Kidney (tissue), 14 donors: ENCODE measurements around the gene KCNN3. TPM values are rescaled to one million over a fixed set of nuclear protein-coding genes. Genes with fewer than 3 reads are reported as not detected.
A peak's percentile ranks its signal among the peaks of the same experiment; 100 is the strongest.

Experiments used
- DNase-seq, 5 donors: peaks; one replicate each; pipeline ENCODE4 v3.0.0-alpha.2; 2013 to 2020
- FAIRE-seq: peaks from 2 replicates; lab custom pipeline; 2012; peaks lifted over from hg19 to GRCh38; lab: Jason Lieb, UNC
- H3K27ac ChIP-seq, 2 donors: one replicate each; pipeline ENCODE4 v1.7.0; 2013; ENCODE audit warnings: low read depth in 2 of 2, low read length in 2 of 2, inconsistent platforms in 1 of 2
- H3K27me3 ChIP-seq: one replicate; pipeline ENCODE4 v1.7.1; 2013; ENCODE audit warnings: low read length, inconsistent platforms; ENCODE audit not compliant: control insufficient read depth, insufficient read depth
- H3K36me3 ChIP-seq, 3 donors: one replicate each; pipeline versions ENCODE4 v1.7.0 to v1.7.1; 2013; ENCODE audit warnings: low read length in 3 of 3, control low read depth in 1 of 3, inconsistent platforms in 1 of 3; ENCODE audit not compliant: insufficient read depth in 3 of 3, control insufficient read depth in 2 of 3
- H3K4me1 ChIP-seq, 3 donors: one replicate each; pipeline versions ENCODE4 v1.7.0 to v1.7.1; 2013; ENCODE audit warnings: low read length in 3 of 3, inconsistent platforms in 1 of 3, low read depth in 1 of 3; ENCODE audit not compliant: control insufficient read depth in 2 of 3, insufficient read depth in 2 of 3
- H3K4me3 ChIP-seq, 3 donors: one replicate each; pipeline versions ENCODE4 v1.7.0 to v1.8.1; 2013; ENCODE audit warnings: low read length in 3 of 3, control low read depth in 1 of 3, inconsistent platforms in 1 of 3
- H3K9ac ChIP-seq, 3 donors: one replicate each; pipeline versions ENCODE4 v1.7.0 to v1.7.1; 2013; ENCODE audit warnings: low read length in 3 of 3, control low read depth in 1 of 3, inconsistent platforms in 1 of 3
- H3K9me3 ChIP-seq, 3 donors: one replicate each; pipeline versions ENCODE4 v1.7.0 to v1.7.1; 2013; ENCODE audit warnings: low read length in 3 of 3, control low read depth in 1 of 3, inconsistent platforms in 1 of 3; ENCODE audit not compliant: control insufficient read depth in 2 of 3, insufficient read depth in 1 of 3
- CTCF ChIP-seq: IDR thresholded peaks from 3 replicates; pipeline ENCODE4 v1.5.1; 2012; ENCODE audit warnings: mild to moderate bottlenecking, moderate library complexity, borderline replicate concordance; ENCODE audit not compliant: insufficient read depth; ENCODE audit errors: extremely low read depth
- intact Hi-C: fragments of 100-400 bp; cut with DNase I; formaldehyde crosslinking; loops from one replicate; pipeline ENCODE4 v1.11.1; 2022
- polyA plus RNA-seq: library from polyadenylated mRNA; stranded (reverse); fragments of 350-450 nt; fragmentation: Illumina TruSeq; extraction: RNeasy Lipid Tissue Mini Kit (QIAGEN cat#74804); gene quantifications from one replicate; pipeline ENCODE4 v1.2.3, GENCODE V29; 2014; ENCODE audit warnings: low read depth, low replicate concordance; ENCODE audit not compliant: insufficient read depth
- total RNA-seq: library from RNA; stranded (reverse); fragmentation: NEBNext Ultra II Directional; extraction: Animal tissue kit (Norgen Biotek cat#: 25700); gene quantifications from one replicate; pipeline ENCODE4 v1.2.1, GENCODE V29; 2021
- donor health status: control.
- donor health status: control.
- donor health status: control.
- donor health status: control.
- donor health status: control.
- donor health status: DM: yes; HTN: yes; CAD: no.
- donor health status: Normal renal cell carcinoma (clear cell type).

KCNN3 gene
- total and polyA plus RNA-seq, 2 donors from 2014 or later = 2.6 to 5.6 TPM

GRCh38 chr1:154666051-154666790, 203.9 kb downstream of the KCNN3 start:
- H3K9ac ChIP-seq = no peak overlapping the region
- no peak for TF ChIP-seq CTCF
- DNase-seq (no peak), FAIRE-seq (no peak)
- no peaks in the 10 kb centered on the region for H3K9me3 ChIP-seq
- H3K4me1 ChIP-seq = no peaks in the 10 kb centered on the region
- H3K4me3 ChIP-seq = no peak overlapping the region
- H3K27ac ChIP-seq = no peak overlapping the region
- H3K36me3 ChIP-seq = no peaks in the 10 kb centered on the region
- no peaks in the 10 kb centered on the region for H3K27me3 ChIP-seq
- intact Hi-C loops = loop anchor here (5.0 kb wide), 1 partner anchor 211 kb away; no protein-coding TSS in a partner anchor

DNA sequence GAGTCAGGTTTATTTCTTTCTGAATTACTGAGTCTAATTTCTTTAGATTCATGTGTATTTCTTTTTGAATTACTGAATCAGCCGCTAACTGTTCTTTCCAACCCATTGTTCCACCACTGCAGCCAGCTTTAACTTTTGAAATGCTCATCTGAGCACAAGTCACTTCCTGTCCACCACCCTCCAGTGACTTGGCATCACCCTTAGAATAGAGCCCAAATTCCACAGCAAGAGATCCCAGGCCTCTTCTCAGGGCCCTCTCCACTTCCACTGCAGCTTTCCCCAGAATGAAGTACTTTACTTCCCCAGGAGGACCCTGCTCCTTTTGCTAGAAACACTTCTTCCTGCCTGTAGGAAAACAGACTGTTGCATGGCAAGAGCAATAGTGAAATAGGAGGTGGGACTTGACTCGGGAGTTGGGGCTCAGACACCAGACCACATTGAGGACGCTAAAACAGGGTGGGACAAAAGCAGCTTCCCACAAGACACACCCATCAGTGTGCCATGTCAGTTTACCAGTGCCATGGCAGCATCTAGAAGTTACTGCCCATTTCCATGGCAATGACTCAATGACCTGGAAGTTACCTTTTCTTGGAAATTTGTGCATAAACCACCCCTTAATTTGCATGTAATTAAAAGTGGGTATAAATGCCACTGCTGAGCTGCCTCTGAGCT, 205.6 kb downstream of the KCNN3 start:
- DNase-seq (no peak), FAIRE-seq (no peak)
- no peaks in the 10 kb centered on the region for H3K36me3 ChIP-seq
- H3K9ac ChIP-seq = no peak overlapping the region
- intact Hi-C loops = loop anchor here (5.0 kb wide), 1 partner anchor 213 kb away; no protein-coding TSS in a partner anchor
- TF ChIP-seq CTCF = no peak
- H3K27me3 ChIP-seq = no peaks in the 10 kb centered on the region
- no peaks in the 10 kb centered on the region for H3K9me3 ChIP-seq
- no peaks in the 10 kb centered on the region for H3K4me1 ChIP-seq
- H3K4me3 ChIP-seq = no peak overlapping the region
- no peak overlapping the region for H3K27ac ChIP-seq

- Histone ChIP-seq H3K27ac (no peak overlapping the region), H3K27me3 (no peaks in the 10 kb centered on the region), H3K9ac (no peak overlapping the region), H3K4me1 (no peaks in the 10 kb centered on the region), H3K36me3 (no peaks in the 10 kb centered on the region), H3K9me3 (no peaks in the 10 kb centered on the region), H3K4me3 (no peak overlapping the region)
- intact Hi-C loops = no loop called here
- FAIRE-seq (no peak), DNase-seq (peak in 1 of 5 donors; percentile 2)
- no peak for TF ChIP-seq CTCF
Measured at GRCh38 chr1:154663471-154664060, 206.5 kb downstream of the KCNN3 start.
